HG02798 (cell line): ENCODE results near the gene ABCF3.
A peak's percentile ranks its signal among the peaks of the same experiment; 100 is the strongest.

ENCODE experiments used
- ATAC-seq: cut with Tn5 transposase; IDR thresholded peaks from one replicate; pipeline ENCODE4 v1.9.1; 2021; ENCODE audit warnings: mild to moderate bottlenecking; ENCODE audit not compliant: unreplicated experiment, poor library complexity

The ABCF3 gene

DNA sequence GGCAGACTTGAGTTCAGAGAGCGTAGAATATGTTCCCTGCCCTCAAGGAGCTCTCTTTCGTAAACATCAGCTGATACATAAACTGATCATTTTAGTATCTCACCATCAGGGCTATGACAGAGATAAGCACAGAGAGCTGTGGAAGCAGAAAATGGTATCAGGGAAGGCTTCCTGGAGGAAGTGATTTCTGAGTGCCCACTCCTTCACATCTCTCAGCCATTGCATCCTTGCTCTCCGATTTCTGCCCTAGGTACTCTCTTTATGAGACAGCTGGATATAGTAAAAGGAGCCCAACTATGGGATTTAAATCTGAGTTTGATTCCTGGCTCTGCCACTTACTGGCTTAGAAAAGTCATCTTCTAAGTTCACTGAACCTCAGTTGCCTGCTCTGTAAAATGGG is 20.5 kb upstream of the ABCF3 start:
- ATAC-seq: no peak

DNA sequence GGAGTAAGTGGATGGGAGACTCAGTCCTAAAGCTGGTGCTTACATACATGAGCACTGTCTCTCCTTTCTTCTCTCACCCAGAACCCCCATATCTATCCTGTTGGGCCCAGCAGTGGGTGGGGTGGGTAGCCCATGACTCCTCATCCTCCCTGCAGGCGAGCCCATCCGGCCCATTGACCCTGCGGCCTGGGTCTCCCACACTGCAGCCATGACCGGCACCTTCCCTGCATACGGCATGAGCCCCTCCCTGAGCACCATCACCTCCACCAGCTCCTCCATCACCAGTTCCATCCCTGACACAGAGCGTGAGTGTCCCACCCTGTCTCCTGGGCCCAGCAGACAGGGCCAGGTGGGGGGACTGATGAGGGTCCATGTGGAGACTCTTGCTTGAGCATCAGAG is 19.3 kb upstream of the ABCF3 start:
- ATAC-seq: no peak

DNA sequence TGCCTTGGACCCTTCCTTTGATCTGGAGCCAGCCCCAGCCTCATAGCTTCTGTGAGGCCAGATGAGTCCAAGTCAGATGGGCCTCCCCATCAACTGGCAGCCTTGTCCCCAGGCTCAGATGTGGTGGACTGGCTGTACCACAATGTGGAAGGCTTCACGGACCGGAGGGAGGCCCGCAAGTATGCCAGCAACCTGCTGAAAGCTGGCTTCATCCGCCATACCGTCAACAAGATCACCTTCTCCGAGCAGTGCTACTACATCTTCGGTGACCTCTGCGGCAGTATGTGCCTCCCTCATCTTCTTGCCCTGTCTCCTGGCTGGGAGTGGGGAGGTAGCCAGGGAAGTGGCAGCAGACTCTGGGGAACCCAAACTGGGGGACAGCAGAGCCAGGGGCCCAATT is 18.2 kb upstream of the ABCF3 start:
- no peak for ATAC-seq

DNA sequence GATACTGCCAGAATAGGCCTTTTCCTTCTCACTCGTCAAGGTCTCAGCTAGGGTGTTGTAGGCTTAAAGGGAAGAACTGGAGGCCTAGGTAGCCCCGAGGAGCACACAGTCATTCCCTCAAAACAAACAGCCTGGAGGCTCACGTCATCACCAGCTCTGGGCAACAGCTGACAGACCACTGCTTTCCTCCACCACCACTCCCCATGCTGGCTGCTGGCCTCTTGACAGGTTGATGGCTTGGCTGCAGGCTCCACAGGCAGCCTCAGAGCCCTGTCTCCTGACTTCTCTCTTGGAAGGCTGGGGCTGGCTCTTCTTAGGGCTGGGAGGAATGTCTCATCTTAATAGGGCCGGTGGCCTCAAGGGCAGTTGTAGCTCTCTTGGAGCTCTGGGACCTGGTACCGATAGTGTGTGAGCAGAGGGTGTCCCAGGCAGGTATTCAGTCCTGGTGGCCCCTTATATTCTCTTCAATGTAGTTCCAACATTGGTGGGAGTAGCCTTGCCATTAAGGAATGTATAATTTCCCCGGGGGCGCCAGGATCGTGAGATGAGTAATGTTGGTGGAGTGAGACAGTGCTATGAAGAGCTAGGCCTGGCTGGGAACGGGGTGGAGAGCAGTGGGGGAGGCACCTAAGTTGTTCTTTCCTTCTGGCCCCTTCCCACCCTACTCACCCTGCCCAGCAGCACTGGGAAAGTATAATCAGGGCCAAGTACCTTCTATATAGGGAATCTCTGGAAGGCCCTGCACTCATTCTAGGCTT is 17.5 kb upstream of the ABCF3 start:
- no peak for ATAC-seq

DNA sequence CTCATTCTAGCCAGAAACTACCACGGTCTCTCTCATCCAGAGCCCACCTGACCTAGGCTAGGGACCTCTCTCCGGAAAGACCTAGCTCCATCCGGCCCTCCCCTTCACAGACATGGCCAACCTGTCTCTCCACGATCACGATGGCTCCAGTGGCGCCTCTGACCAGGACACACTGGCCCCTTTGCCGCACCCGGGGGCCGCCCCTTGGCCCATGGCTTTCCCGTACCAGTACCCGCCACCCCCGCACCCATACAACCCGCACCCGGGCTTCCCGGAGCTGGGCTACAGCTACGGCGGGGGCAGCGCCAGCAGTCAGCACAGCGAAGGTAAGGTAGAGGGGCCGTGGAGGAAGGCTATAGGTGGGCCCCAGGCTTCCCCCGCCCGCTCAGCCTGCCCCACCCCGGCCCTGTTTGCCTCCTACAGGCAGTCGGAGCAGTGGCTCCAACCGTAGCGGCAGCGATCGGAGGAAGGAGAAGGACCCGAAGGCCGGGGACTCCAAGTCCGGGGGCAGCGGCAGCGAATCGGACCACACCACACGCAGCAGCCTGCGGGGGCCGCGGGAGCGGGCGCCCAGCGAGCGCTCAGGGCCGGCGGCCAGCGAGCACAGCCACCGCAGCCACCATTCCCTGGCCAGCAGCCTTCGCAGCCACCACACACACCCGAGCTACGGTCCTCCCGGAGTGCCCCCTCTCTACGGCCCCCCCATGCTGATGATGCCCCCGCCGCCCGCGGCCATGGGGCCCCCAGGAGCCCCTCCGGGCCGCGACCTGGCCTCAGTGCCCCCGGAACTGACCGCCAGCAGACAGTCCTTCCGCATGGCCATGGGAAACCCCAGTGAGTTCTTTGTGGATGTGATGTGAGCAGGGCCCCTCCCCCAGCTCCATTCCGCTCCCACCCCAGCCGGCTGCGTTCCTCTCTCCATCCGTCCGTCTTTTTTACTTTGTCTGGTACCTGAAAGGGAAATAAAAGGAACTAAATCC is 15.8 kb upstream of the ABCF3 start:
- no peak for ATAC-seq

DNA sequence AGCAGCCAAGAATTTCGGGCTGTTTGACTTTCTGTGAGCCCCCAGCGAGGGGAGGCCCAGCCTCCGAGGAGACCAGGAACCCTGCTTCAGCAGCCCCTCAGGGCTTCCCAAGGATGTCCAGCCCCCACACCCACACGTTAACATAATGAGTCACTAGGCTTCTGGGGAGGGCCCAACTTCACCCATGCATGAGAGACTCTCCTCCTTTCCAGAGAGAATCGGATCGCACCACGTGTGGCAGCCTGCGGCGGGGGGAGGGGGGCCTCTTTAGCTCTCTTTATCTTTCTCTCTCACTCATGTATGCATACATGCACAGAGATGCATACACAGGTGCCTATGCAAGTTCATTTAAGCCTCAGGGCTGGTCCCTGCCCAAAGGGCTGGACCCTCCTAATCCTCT is 14.4 kb upstream of the ABCF3 start:
- no peak for ATAC-seq

DNA sequence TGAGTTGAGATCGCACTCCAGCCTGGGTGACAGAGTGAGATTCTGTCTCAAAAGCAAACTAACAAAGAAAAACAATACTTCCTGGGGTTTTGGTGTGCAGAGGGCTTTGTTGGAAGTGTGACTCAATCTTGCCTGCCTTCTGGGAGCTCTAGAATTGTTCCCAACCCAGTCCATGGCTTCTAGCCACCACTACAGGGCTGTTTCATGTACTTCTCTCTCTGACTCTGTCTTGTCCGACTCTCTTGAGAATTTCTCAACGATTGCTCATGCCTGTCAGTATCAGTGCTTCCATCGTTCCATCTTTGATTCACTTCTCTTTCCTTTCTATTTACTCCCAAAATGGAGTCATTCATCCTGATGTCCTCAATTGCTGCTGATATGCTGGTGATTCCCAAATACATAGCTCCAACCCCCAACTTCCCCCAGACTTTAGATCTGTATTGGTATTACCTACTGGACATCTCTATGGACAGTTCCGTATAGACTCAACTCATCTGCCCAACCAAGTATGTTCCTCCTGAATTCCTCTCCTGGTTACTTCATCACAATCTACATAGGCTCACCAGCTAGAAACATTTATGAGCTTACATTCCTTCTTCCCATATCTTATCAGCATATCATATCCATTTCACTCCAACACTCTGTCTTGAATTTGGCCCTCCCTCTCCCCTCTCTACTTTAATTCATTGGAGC is 13.2 kb upstream of the ABCF3 start:
- ATAC-seq: no peak

DNA sequence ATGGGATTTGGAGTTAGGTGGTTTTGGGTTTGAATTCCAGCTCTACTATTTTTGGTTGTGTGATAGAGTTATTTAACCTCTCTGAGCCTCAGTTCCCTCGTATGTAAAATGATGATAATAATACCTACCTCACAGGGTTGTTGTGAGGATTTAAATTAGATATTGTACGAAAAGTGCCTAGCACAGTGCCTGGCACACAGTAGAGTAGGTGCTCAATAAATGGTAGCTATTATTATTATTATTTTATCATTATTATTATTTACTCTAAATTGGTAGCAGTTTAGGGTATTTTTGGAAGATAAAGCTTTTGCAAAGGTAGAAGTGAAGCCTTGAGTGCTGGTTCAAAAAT is 12.7 kb upstream of the ABCF3 start:
- ATAC-seq: no peak

DNA sequence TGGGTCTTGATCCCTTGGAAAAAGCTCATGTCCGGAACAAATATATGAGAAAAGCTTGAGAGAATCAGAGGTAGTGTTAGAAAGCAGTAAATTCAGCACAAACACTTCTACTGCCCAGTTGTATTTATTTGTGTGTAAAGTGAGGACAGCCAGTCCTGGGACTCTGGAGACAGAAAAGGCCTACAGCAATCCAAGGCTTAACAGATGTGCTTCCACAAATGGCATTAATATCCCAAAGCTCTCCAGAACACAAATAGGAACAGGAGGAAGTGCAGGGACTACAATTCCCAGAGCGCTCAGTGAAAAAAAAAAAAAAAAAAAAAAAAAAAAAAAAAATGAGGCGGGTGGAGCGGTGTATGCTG is 11.7 kb upstream of the ABCF3 start:
- ATAC-seq: no peak

DNA sequence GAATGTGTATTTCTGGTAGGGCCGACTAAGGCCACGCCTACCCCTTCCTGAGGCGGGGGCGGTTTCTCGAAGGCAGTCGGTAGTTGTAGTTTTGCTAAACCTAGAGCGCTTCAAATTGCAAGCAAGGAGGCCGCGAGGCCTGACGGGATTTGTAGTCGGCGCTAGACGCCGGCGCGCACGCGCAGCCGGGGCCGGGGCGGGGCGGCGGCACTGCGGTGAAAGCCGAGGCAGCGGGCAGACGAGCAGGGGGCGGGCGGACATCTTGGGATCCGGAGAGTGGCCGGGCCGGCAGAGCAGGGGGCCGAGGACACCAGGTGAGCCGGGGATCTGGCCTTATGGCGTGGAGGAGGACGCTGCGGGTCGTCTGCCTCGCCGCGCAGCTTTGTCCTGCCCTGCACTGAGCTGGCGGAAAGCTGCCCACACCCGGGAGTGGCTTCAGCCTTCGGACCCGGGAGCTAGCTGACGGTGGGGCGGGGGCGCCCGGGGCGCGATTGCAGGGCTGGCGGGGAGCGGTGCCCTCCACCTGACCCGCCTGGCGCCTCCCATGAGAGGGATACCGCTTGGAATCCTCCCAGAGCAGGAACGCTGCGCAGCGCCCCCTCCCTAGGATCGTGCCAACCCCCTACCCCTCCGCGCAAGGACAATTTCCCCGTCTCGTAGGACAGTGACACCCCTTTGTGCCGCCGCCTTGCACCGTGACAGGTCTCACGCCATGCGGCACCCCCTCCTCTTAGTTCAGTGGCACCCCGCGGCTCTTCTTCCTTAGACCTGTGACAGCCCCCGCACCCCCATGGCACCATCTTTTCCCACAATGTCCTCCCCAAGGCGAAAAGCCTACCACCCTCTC is 11.1 kb upstream of the ABCF3 start, which contains the start of gene AP2M1:
Gene AP2M1 (plus strand): TSS at position 210 of the 847 bp plus-strand sequence. CDS start 2,139 bp downstream, outside the sequence.
- ATAC-seq: peak; percentile 96

DNA sequence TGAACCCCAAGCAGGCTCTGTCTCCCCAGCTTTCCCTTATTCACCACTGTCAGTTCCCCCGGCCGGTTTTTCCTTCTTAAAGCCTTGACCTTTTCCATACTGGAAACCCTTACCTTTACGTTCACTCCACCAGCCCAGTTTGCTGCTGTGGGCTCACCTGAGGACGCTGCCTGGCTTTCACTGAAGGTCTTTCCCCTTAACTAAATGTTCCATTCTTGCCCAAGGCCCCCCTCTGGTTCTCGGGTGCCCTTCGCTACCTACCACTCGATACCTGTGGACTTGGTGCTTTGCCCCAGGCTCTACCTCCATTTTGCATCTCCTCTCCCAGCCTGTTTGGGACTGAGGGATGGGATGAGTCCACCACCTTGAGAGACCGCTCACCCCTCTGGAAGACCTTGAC is 10.5 kb upstream of the ABCF3 start:
- ATAC-seq: no peak

DNA sequence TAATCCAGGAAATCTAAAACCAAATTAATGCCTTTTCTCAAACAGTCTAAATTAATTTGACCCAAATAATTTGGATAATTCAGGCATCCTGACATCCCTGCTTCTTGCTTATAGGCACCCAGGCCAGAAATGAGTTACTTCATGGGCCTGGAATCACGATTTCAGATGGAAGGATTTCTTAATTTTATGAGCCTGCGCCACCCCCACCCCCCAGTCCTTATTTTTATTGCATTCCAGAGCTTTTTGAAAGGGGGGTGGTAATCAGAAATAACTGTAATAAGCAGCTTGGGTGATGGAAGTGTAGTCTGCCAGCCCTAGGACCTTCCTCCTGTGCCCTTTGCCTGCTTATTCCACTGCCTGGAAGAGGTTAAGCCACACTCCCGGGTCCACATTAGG is 10.0 kb upstream of the ABCF3 start:
- no peak for ATAC-seq

DNA sequence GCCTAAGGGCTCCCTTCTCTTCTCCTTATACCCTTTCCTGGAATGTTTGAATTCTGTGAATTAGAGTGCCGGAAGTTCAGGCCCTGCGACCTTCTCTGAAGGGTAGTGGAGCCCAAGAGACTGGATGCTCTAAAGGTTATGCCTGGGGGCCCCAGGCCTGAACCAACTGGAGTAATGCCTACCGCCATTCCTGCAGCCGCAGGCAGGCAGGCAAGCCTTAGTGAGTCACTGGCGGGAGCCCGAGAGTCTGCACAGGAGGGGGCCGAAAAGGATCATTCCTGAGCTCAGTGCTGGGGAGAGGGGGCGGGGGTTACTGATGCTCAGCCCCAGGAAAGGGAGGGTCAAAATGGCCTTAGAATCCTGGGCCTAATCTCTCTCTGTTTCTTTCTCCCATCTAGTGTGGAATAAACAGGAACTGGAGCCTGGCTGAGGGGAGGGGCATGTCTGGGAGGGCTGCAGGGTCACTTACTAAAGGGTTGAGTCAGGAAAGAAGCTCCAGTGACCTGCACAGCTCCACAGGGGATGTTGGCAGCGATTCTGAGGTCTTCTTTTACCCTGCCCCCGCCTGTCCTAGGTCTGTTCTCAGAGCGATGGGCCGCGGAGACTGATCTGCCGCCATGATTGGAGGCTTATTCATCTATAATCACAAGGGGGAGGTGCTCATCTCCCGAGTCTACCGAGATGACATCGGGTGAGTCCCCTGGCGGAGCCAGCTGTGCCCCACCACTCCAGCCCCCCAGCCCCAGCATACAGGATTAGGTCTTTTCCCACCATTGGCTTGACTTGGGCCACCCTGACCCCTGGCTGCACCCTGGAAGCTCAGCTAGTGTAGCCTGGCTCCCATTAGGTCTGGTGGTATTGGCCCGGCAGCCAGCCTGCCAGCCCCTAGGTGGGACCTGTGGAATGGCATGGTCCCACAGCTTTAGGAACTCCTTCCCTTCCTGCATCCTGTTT is 9.3 kb upstream of the ABCF3 start:
- ATAC-seq: no peak

DNA sequence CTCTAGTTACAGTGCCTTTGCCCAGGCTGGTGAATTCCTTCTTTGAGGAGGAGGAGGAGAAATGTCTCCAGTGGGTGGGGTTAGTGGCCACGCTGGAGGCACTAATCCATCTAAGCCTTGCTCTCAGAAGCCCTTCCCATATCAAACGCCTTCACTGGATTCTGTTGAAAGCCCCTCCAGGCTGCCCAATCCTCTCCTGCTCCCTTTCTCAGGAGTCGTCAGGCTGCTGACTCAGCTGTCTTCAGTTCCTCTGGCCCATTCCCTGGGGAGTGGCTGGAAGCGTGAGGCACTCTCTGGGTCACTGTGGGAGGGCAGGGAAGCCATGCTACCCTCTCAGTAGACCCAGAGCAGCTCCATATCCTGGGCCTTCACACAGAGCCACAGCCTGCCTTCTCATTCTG is 8.7 kb upstream of the ABCF3 start:
- ATAC-seq: no peak

DNA sequence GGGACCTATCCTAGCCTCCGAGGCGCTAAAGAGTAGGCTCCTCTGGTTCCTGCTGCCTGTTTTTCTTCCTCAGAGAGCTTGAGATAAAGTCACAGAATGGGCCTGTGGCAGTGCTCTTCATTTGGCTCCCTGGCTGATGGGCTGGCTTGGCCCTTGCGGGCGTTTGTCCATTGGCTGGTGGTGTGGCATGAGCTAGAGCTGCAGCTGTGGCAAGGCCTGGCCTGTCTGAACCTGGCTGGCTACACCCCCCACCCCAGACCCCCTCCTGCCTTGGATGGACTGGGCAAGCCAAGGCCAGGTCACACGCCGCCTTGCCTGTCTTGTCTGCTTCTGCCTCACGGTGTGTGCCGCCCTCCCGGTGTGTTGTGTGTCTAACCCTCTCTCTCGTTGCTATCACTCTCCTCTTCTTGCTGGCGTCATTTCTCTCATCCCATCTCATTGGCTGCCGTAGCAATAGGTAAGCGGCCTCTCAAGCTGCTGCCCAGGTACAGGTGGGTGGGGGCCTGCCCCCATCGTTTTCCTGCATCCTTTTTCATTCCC is 8.2 kb upstream of the ABCF3 start:
- no peak for ATAC-seq

DNA sequence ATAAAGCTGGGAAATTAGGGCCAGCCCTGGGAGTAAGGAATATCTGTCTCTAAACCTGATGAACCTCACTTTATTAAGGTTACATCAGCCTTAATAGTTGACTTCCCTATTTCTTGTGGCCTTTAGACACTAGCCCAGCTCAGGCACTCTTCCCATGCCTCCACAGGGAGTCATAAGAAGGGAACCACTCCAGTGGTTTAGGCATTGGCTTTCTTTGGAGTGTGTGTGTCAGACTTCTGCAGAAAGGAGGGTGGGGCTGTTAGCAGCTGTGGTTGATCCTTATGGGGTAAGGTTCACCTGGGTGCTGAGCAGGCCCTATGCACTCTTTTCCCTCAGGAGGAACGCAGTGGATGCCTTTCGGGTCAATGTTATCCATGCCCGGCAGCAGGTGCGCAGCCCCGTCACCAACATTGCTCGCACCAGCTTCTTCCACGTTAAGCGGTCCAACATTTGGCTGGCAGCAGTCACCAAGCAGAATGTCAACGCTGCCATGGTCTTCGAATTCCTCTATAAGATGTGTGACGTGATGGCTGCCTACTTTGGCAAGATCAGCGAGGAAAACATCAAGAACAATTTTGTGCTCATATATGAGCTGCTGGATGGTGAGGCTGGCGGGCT is 7.4 kb upstream of the ABCF3 start:
- no peak for ATAC-seq

DNA sequence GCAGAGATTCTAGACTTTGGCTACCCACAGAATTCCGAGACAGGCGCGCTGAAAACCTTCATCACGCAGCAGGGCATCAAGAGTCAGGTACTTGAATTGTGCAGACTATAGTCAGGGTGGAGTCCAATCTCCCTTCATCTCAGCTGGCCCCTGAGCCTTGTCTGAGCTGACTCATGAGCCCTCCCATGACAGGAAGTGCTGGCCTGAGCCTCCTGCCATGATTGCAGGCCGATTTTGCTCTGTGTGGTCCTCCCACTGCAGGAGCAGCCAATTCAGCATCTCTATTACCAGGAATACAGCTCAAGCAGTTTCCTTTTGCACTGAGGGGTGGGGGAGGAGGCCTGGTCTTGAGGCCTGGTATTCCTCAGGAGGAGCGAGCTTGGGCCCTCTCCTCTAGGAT is 5.8 kb upstream of the ABCF3 start:
- no peak for ATAC-seq

DNA sequence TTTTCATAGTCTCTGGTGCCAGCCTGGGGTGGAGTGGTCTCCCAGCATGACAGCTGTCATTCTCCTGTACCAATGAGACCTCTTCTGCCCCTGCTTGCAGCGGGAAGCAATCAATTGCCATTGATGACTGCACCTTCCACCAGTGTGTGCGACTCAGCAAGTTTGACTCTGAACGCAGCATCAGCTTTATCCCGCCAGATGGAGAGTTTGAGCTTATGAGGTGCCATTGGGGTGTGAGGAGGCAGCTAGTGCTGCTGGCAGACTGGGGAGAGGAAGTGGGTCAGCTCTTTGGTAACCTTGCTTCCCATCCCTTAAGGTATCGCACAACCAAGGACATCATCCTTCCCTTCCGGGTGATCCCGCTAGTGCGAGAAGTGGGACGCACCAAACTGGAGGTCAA is 4.4 kb upstream of the ABCF3 start:
- ATAC-seq: no peak
